NCI-H146 treated with DMSO at 0.1 percent for 48 hours (cell line): ENCODE measurements around the gene RXRA.
A peak's percentile ranks its signal among the peaks of the same experiment; 100 is the strongest.

Experiments used
- DNase-seq: peaks from one replicate; lab custom pipeline; 2025; ENCODE audit not compliant: unreplicated experiment; lab: John Stamatoyannopoulos, UW

RXRA gene

GRCh38 chr9:134443174-134444037, 117.2 kb downstream of the RXRA start:
- DNase-seq, result peak; percentile 5

GRCh38 chr9:134444038-134444315, 117.7 kb downstream of the RXRA start:
- no peak for DNase-seq

GRCh38 chr9:134445000-134445399, 118.7 kb downstream of the RXRA start:
- DNase-seq, result no peak

DNA sequence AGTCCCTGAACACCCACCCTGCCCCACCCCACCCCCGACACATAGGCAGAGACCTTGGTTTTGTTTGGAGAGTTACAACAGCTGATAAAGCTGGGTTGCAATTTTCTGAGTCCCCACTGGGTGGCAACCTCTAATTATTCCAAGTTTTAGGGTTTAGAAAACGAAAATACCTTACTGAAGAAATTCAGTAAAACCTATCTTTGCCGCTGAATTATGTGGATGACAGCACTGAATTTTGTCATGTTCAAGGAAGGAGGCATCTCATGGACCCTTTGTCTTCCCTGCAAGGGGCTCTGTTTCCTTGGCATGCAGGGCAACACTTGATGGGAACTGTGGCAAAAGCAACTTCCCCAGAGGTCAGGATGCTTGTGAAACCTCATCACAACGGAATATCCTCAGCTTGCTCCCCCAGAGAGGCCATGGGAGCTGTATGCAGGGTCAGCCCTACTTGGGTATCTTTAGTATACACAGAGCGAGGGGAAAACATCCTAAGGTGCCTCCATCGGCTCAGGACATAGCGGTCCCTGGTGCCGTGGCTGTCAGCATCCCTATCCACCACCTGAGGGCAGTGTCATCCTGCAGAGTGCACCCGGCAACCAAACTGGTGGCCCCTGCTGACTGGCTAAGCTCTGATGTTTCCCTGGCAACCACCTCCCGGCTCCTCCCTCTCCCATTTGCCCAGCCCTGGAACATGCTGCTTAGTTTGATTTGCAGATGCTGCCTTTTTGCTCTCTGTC, 123.1 kb downstream of the RXRA start:
- peak; percentile 0 for DNase-seq

DNA sequence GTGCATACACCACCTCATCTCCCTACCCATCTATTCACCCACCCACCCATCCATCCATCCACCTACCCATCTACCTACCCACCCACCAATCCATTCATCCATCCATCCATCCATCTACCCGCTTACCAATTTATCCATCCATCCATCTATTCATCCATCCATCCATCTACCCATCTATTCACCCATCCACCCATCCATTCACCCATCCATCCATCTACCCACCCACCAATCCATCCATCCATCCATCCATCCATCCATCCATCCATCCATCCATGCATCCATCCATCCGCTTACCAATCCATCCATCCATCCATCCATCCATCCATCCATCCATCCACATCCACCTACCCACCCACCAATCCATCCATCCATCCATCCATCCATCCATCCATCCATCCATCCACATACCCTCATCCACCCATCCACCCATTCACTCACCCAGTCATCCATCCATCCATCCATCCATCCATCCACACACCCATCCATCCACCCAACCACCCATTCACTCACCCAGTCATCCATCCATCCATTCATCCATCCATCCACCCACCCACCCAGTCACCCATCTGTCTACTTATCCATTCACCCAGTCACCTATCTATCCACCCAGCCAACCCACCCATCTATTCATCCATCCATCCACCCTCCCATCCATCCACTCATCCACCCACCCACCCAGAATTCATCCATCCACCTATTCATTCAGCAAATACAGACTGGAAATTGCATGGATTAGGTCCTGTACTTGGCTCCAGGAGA, 125.6 kb downstream of the RXRA start:
- no peak for DNase-seq

DNA sequence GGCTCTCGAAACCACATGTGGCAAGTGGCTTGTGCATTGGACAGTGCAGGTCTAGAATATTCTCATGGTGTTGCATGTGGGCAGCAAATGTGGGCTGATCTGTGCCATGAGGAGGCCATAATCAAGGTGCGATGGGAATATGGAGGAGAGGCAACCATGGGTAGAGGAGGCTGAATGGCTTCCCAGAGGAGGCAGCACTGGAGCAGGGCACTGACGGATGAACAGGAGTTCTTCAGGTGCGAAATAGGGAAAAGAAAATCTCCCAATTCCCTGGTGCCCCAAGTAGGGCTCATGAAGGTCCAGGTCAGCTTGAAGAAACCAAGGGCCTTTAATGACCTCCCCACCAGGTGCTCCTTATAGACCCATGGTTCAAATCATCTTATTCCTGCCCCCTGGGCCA, 126.5 kb downstream of the RXRA start:
- DNase-seq, result no peak

DNA sequence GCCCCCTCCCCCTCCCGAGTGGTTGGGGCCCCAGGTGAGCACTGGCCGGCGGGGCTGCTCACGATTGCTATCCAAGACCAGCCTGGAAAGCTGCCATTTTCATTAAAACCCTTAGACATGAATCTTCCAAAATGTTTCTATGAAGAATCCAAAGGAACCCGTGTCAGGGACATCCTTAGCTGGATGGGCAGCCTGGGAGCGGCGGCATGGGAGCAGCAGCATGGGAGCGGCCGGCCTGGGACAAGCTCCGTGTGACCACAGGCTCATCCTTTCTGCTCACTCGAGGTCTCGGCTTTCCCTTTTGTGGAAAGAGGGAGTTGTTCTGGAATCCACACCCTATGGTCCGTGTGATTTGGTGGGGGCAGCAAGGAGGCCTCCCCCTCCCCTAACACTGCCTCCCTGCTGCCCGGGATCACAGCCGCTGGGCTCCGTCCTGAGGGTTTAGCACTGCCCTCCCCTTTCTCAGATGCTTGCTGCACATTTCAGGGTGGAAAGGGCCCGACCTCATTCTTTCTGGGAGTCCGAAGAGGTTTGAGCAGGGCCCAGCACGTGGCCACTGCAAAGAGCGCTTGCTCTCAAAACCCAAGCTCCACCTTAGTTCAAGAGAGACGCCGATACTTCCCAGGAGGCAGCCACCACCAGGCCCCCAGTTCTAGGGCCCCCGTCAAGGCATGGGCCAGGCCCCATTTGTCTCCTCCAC, 127.7 kb downstream of the RXRA start:
- DNase-seq, result no peak

GRCh38 chr9:134454476-134454857, 128.2 kb downstream of the RXRA start:
- no peak for DNase-seq

DNA sequence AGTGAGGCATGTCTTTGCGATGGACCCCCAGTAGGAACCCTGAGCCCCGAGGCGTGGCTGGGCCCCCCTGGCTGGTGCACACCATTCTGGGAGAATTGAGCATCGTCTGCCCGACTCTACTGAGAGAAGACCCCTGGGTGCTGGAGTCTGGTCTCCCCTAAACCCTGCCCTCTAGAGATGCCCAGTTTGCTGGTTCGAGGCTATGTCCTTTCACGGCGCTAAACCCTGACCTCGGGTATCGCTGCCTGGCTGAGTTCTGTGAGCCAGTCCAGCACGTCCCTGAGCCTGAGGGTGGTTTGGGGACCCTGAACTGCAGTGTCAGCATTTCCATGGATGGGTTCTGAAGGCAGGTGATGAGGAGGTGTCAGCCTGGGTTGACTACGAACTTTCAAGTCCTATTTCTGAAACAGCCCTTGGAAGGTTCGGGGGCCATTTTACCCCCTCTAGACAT, 128.8 kb downstream of the RXRA start:
- DNase-seq, result no peak

DNA sequence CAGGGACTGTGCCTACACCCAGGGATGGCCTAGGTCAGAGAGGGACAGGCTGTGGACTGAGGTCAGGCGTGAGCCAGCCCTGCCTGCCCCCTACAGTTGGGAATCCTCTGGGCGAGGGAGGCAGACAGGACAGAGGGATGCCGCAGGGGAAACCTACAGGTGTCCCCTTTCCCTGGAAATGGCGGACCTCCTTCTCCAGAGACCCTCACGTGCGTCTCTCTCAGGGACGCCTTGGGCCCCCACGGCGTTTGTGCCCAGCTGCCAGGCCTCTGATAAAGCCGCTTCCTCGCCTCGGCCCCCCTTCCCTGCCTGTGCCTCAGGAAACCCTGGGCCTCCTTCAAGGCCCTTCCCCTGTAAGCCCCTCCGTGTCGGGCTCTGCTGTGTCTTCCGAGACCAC, 129.3 kb downstream of the RXRA start:
- DNase-seq, result no peak

GRCh38 chr9:134455934-134456755, 129.9 kb downstream of the RXRA start:
- no peak for DNase-seq

DNA sequence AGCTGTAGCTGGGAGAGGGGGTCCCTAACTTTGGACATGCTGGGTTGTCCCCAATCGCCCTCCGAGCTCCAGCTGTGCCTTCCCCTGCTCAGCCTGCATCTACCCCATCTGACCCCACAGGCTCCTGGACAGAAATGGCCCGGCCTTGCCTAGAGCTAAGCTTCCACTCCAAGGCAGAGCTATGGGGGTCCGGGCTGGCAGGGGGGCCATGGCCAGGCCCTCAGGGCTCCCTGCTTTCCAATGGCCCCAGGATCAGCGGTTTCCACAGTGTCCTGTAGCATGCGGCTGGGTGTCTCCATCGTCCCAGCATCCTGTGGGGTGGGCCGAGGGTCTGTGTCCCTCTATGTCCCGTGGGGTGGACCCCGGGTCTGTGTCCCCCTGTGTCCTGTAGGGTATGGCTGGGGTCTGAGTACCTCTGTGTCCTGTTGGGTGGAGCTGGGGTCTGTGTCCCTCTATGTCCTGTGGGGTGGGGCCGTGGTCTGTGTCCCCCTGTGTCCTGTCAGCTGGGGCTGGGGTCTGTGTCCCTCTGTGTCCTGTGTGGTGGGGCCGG, 130.6 kb downstream of the RXRA start:
- no peak for DNase-seq

GRCh38 chr9:134457321-134458206, 131.3 kb downstream of the RXRA start:
- DNase-seq, result no peak

DNA sequence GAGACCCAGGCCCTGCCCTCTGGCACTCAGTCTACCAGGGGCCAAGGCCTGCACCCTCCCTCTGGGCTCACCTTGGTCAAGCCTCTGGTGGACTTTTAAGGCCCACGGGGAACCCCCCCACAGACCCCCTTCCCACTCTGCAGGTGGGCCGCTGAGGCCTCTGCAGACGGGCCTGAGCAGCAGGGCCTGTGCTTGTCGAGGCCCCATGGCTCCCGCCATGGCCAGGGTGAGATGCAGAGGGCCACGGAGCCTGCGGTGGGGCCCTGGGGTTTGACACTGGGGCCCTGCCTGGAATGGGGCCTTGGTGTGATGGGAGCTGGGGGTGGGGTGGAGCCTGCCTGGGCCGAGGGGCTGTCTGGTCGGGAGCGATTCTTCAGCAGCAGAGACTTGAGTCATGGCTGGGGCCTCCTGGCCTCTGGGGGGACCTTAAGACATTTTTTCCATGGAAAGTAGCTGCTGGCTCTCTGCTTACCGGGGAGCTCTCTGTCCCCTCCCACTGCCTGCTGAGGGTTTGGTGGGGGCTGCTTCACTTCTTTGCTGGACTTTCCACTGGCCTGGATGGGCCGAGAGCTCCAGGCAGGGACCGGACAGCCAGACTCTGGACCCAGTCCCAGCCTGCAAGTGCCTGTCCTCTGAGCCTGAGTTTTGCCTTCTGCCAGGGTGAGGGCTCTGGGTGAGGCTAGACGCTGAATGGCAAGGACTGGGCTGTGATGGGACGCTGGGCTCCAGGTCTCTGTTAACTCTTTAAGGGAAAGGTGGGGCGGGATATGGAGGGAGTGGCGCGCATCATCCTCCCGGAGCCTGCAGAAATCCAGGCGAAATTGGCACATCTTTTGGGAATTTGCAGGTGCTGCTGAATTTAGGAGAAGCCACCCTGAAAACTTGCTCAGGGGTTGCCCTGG, 132.2 kb downstream of the RXRA start:
- DNase-seq, result no peak

- DNase-seq, result no peak
Observed at GRCh38 chr9:134459164-134459563, 132.9 kb downstream of the RXRA start.

GRCh38 chr9:134459573-134459972, 133.3 kb downstream of the RXRA start:
- DNase-seq, result no peak

DNA sequence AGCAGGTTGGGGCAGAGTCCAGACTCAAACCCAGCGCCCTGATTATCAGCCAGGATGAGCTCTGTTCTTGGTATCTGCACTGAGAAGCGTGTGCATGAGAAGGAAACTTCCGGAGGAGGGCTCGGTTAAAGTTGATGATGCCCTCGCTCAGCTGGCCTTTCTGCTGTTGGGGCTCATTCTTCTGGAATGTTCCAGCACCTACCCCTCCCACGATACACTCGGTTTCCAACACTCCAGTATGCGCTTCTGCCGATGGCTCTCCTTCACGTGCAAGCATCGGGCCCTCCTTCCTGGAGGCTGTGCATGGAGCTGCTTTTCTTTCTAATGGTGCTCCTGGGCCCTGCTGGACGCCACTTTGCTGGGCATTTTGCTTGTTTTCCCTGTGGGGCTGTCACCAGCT, 134.0 kb downstream of the RXRA start:
- no peak for DNase-seq

- no peak for DNase-seq
Observed at GRCh38 chr9:134460896-134461295, 134.6 kb downstream of the RXRA start.
